Duodenal mucosa (tissue), 2 donors: ENCODE measurements around the gene EXT2.

Source experiments
- H3K27ac ChIP-seq: one replicate; pipeline ENCODE4 v1.7.0; 2013; ENCODE audit warnings: low read depth, low read length
- H3K27me3 ChIP-seq, 2 donors: one replicate each; pipeline ENCODE4 v1.7.0; 2013; ENCODE audit warnings: low read length in 2 of 2, control low read depth in 1 of 2; ENCODE audit not compliant: insufficient read depth in 2 of 2, control insufficient read depth in 1 of 2
- H3K36me3 ChIP-seq, 2 donors: one replicate each; pipeline ENCODE4 v1.7.0; 2013; ENCODE audit warnings: low read length in 2 of 2, control low read depth in 1 of 2; ENCODE audit not compliant: insufficient read depth in 2 of 2, control insufficient read depth in 1 of 2
- H3K4me1 ChIP-seq, 2 donors: one replicate each; pipeline ENCODE4 v1.7.0; 2013; ENCODE audit warnings: low read length in 2 of 2, control low read depth in 1 of 2; ENCODE audit not compliant: insufficient read depth in 2 of 2, control insufficient read depth in 1 of 2
- H3K4me3 ChIP-seq, 2 donors: one replicate each; pipeline ENCODE4 v1.7.0; 2013; ENCODE audit warnings: low read length in 2 of 2, low read depth in 1 of 2
- H3K9ac ChIP-seq, 2 donors: one replicate each; pipeline ENCODE4 v1.7.0; 2013; ENCODE audit warnings: low read length in 2 of 2, low read depth in 1 of 2
- H3K9me3 ChIP-seq, 2 donors: one replicate each; pipeline ENCODE4 v1.7.0; 2013; ENCODE audit warnings: low read length in 2 of 2, control low read depth in 1 of 2; ENCODE audit not compliant: control insufficient read depth in 1 of 2

EXT2 gene

GRCh38 chr11:44065841-44066731 lies 29.4 kb upstream of the EXT2 start, which contains the start of gene ACCS:
Gene ACCS (plus strand): TSS chr11:44066270. CDS start chr11:44067628, 1,358 bp downstream.
- peak within 1 kb of the TSS; percentile 94 to 98 for H3K4me3 ChIP-seq
- no peaks in the 10 kb centered on the region for H3K27me3 ChIP-seq
- peaks cover 11 to 15% of the 10 kb centered on the region in 2 donors for H3K4me1 ChIP-seq
- no peaks in the 10 kb centered on the region for H3K36me3 ChIP-seq
- H3K9ac ChIP-seq = peak within 1 kb of the TSS; percentile 86 to 91
- no peaks in the 10 kb centered on the region for H3K9me3 ChIP-seq
- peak within 1 kb of the TSS; percentile 90 for H3K27ac ChIP-seq

- H3K27me3 ChIP-seq = no peaks in the 10 kb centered on the region
- peak overlapping the region; percentile 94 to 98 for H3K4me3 ChIP-seq
- H3K9me3 ChIP-seq = no peaks in the 10 kb centered on the region
- H3K27ac ChIP-seq = peak overlapping the region; percentile 90
- H3K4me1 ChIP-seq = peaks cover 11 to 15% of the 10 kb centered on the region in 2 donors
- H3K36me3 ChIP-seq = no peaks in the 10 kb centered on the region
- H3K9ac ChIP-seq = peak overlapping the region; percentile 86 to 91
Measured at GRCh38 chr11:44066732-44067141, 28.7 kb upstream of the EXT2 start.

DNA sequence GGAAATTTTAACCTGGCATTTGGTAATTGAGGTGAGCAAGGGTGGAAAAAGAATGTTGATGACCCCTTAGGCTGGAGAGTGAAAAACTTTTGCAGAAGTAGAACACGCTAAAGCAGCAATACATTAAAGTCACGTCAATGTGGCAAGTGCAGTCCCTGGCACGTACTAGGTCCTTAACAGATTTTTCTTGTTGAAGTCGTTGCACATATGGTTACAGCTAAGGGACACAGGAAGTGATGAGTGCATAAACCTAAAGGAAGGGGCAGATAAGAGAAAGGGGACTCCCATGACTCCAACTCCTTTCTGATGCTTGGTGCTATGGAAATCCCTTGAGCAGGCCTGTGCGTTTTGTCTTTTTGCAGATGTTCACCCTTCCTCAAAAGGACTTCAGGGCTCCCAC lies 28.2 kb upstream of the EXT2 start:
- no peak overlapping the region for H3K27ac ChIP-seq
- peak overlapping the region; percentile 94 to 98 for H3K4me3 ChIP-seq
- H3K9ac ChIP-seq = no peak overlapping the region

DNA sequence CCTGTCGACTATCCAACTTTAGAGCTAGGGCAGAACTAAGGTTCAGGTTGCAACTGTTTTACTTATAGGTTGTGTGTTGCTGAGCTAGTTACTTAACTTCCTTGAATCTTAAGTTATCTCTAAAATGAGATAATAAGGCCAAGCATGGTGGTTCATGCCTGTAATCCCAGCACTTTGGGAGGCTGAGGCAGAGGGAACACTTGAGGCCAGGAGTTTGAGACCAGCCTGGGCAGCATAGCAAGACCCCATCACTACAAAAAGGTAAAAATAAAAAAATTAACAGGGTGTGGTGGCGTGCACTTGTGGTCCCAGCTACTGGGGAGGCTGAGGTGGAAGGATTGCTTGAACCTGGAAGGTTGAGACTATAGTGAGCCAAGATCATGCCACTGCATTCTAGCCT lies 27.3 kb upstream of the EXT2 start:
- Histone ChIP-seq H3K27ac (no peak overlapping the region), H3K4me1 (peaks cover 11 to 15% of the 10 kb centered on the region in 2 donors), H3K4me3 (no peak overlapping the region), H3K27me3 (no peaks in the 10 kb centered on the region), H3K9ac (no peak overlapping the region), H3K36me3 (peaks cover 2% of the 10 kb centered on the region in 2 donors), H3K9me3 (no peaks in the 10 kb centered on the region)

More for the DNA sequence above, 28.2 kb upstream of the EXT2 start:
- Histone ChIP-seq H3K9me3 (no peaks in the 10 kb centered on the region), H3K27me3 (no peaks in the 10 kb centered on the region), H3K36me3 (no peaks in the 10 kb centered on the region), H3K4me1 (peaks cover 11 to 15% of the 10 kb centered on the region in 2 donors)

DNA sequence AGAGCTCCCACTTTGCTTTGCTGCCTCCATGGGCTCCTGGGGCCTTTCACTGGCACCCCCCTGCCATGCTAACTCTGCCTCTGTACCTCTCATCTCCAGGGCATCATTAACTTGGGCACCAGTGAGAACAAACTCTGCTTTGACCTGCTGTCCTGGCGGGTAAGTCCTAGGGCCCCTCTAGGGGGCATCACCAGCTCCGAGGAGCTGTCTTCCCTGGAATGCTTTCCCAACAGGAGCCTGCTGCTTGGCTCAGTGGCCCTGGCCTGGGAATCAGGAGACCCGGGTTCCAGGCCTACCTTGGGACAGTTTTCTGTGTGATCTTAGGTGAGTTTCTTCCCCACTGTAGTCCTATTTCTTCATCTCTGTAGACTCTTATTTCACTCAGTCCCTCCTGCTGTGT lies 24.3 kb upstream of the EXT2 start:
- Histone ChIP-seq H3K36me3 (peaks cover 2 to 11% of the 10 kb centered on the region in 2 donors), H3K27me3 (no peaks in the 10 kb centered on the region), H3K4me1 (peaks cover 5 to 8% of the 10 kb centered on the region in 2 donors), H3K9ac (no peak overlapping the region), H3K4me3 (no peak overlapping the region), H3K27ac (no peak overlapping the region), H3K9me3 (no peaks in the 10 kb centered on the region)

DNA sequence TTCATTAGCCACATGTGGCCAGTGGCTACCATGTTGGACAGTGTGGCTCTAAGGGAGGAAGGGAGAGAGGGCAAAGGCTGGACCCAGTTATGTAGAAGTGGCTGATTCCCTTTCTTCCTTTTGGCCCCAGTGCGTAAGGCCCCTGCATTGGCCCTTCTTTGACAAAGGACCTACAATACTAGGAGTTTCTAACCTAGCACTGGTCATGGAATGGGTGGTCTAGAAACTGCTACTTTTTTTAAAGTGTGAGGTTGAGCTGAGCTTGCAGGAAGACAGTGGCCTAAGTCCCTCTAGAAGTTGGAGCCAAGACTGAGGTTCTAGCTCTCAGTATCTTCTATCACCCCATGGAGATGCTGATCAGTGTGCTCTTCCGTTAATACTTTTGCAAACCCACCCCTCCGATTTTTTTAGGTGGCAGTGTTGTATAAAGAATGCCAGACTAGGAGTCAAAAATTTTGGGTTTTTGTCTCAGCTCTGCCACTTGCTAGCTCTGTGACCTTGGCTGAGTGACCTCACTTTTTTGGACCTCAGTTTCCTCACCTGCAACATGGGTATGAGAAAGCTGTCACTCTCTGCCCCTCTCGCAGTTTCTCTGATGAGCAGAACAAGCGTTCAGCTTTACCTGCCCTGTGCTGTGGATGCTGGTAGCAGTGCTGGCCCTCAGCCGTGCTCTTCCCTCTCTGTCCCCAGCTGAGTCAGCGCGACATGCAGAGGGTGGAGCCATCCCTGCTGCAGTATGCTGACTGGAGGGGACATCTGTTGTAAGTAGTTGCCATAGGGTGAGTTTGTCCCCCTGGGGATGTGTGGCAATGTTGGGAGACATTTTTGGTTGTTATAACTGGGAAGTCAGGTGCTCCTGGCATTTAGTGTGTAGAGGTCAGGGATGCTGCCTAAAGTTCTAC lies 22.5 kb upstream of the EXT2 start:
- H3K4me3 ChIP-seq = no peak overlapping the region
- no peak overlapping the region for H3K27ac ChIP-seq
- H3K9ac ChIP-seq = no peak overlapping the region
- no peaks in the 10 kb centered on the region for H3K27me3 ChIP-seq
- H3K9me3 ChIP-seq = no peaks in the 10 kb centered on the region
- peaks cover 4 to 18% of the 10 kb centered on the region in 2 donors for H3K36me3 ChIP-seq
- no peaks in the 10 kb centered on the region for H3K4me1 ChIP-seq

DNA sequence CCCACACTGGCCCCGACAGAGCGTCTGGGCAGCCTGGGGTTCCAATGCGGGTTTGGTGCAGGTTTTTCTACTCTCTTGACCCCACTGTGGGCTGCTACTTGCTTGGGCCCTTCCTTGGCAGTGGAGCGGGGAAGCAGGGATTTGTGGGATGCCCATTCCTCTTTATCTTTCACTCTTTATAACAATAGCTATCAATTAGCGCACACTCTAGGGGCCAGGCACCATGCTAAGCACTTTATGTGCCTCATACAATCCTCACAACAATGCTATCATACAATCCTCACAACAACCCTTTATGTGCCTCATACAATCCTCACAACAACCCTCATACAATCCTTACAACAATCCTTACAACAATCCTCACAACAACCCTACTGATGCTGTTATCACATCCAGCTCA lies 16.7 kb upstream of the EXT2 start:
- Histone ChIP-seq H3K4me3 (no peak overlapping the region), H3K27me3 (no peaks in the 10 kb centered on the region), H3K9me3 (no peaks in the 10 kb centered on the region), H3K27ac (no peak overlapping the region), H3K9ac (no peak overlapping the region), H3K36me3 (peaks cover 10 to 29% of the 10 kb centered on the region in 2 donors), H3K4me1 (no peaks in the 10 kb centered on the region)

DNA sequence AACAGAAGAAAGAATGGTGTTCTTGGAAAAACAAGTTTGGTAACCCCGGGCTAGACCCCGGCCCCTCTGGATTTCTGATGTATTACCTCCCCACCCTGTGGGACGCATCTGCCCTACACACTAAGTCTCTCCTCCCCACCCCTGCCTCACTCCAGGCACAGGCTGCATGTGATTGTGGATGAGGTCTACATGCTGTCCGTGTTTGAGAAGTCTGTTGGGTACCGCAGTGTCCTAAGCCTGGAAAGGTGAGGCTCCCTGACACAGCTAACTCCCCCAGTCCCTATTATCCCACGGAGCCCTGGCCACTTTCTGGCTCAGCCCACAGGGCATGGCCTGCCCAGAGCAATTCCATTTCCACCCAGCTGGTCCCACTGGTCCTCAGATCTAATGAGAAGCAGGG lies 16.1 kb upstream of the EXT2 start:
- no peak overlapping the region for H3K4me3 ChIP-seq
- H3K27me3 ChIP-seq = no peaks in the 10 kb centered on the region
- peaks cover 10 to 29% of the 10 kb centered on the region in 2 donors for H3K36me3 ChIP-seq
- no peak overlapping the region for H3K9ac ChIP-seq
- no peak overlapping the region for H3K27ac ChIP-seq
- no peaks in the 10 kb centered on the region for H3K9me3 ChIP-seq
- H3K4me1 ChIP-seq = no peaks in the 10 kb centered on the region

DNA sequence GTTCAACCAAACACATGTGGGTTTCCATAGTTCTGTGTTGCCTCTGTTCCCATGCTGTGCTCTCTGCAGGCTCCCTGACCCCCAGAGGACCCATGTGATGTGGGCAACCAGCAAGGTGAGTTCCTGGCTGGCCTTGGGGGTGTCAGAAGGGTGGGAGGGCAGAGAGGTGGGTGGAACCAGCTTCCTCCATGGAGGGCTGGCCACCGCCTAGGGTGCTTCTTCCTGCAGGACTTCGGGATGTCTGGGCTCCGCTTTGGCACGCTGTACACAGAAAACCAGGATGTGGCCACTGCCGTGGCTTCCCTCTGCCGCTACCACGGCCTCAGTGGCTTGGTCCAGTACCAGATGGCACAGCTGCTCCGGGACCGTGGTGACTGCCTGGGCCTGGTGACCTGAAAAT lies 14.5 kb upstream of the EXT2 start:
- H3K27me3 ChIP-seq = no peaks in the 10 kb centered on the region
- H3K4me3 ChIP-seq = no peak overlapping the region
- H3K27ac ChIP-seq = no peak overlapping the region
- no peaks in the 10 kb centered on the region for H3K4me1 ChIP-seq
- H3K36me3 ChIP-seq = peaks cover 10 to 22% of the 10 kb centered on the region in 2 donors
- no peaks in the 10 kb centered on the region for H3K9me3 ChIP-seq
- H3K9ac ChIP-seq = no peak overlapping the region

GRCh38 chr11:44082645-44083044 lies 12.8 kb upstream of the EXT2 start:
- H3K27ac ChIP-seq = no peak overlapping the region
- H3K27me3 ChIP-seq = no peaks in the 10 kb centered on the region
- H3K4me3 ChIP-seq = no peak overlapping the region
- H3K9ac ChIP-seq = no peak overlapping the region
- peaks cover 10 to 19% of the 10 kb centered on the region in 2 donors for H3K36me3 ChIP-seq
- no peaks in the 10 kb centered on the region for H3K4me1 ChIP-seq
- no peaks in the 10 kb centered on the region for H3K9me3 ChIP-seq
